Transverse colon (tissue), 4 donors: ENCODE results near the gene ARSD.
"Not testable (repeated sequence)": the region's sequence is repeated elsewhere in the genome, so short reads cannot be mapped to it uniquely, and the experiment has no call there.

Experiments used
- CTCF ChIP-seq, 5 experiments: fragments of 200-600 bp in 3 of 5; fragments of 450-650 bp in 2 of 5; sonication (generic) in 3 of 5; IDR thresholded peaks; 1 replicate in 2 of 5; 2 replicates in 3 of 5; pipeline ENCODE4 v1.5.1; 2016 to 2017; ENCODE audit warnings: antibody characterized with exemption in 5 of 5, inconsistent platforms in 3 of 5, mild to moderate bottlenecking in 2 of 5, moderate library complexity in 1 of 5
- EP300 ChIP-seq: sonication (generic); formaldehyde crosslinking; IDR thresholded peaks from one replicate; pipeline ENCODE4 v1.6.1; 2017; ENCODE audit warnings: antibody characterized with exemption, low read depth
- POLR2A ChIP-seq: fragments of 450-650 bp; IDR thresholded peaks from one replicate; pipeline ENCODE4 v1.6.1; 2016; ENCODE audit warnings: antibody characterized with exemption, mild to moderate bottlenecking, moderate library complexity
- POLR2AphosphoS5 ChIP-seq, 3 donors: sonication (generic); formaldehyde crosslinking; IDR thresholded peaks; one replicate each; pipeline ENCODE4 v1.6.1; 2016; ENCODE audit warnings: antibody characterized with exemption in 3 of 3

DNA sequence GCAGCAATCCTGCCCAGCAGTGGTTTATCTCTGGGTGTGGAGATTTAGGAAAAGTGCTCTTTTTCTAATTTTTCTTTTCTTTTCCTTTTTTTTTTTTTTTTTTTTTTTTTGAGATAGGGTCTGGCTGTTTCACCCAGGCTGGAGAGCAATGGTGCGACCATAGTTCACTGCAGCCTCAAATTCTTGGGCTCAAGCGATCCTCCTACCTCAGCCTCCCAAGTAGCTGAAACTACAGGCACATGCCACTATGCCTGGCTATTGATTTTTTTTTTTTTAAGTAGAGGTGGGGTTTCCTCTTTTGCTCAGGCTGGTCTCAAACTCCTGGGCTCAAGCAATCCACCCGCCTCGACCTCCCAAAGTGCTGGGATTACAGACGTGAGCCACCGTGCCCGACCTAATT is 34.3 kb upstream of the ARSD start:
- not testable (repeated sequence) for TF ChIP-seq CTCF (IDR thresholded peaks at IDR 0.05); POLR2A; EP300; POLR2AphosphoS5 (IDR thresholded peaks at IDR 0.05)
